SH-SY5Y (cell line): ENCODE data around the gene LITAFD.

ENCODE experiments used
- GATA2 ChIP-seq: IDR thresholded peaks from 2 replicates; pipeline ENCODE4 v1.6.1; 2011; ENCODE audit warnings: mild to moderate bottlenecking, low read depth, low read length
- GATA3 ChIP-seq: IDR thresholded peaks from 2 replicates; pipeline ENCODE4 v1.6.1; 2011; ENCODE audit warnings: low read depth, mild to moderate bottlenecking, low read length, moderate library complexity

DNA sequence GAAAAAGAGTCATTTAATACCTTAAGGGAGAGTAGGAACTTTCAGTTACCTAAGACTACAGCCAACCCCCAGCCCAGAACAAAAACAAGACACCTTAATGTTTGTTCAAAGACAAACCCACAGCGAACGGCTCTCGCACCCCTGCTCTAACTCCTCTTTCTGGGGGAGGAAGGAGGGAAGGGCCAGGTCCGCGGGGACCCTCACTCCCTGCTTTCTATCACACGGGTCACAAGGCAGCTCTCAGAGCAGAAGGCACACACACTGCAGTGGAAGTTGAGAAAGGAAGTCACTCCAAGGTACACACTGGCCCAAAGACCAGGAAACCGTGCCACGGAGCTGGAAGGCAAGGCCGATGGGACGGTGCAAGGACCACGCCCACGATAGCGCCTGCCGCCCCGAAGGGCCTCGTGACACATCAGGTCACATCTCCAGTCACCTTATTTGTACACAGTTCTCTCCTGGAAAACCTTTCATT is 10.0 kb downstream of the LITAFD start:
- TF ChIP-seq GATA2, result no peak
- TF ChIP-seq GATA3, result no peak
